K562 (cell line): ENCODE measurements around the gene PCBP3. TPM values are rescaled to one million over a fixed set of nuclear protein-coding genes. Genes with fewer than 3 reads are reported as not detected.

Source experiments
- ARID2 ChIP-seq: fragments of 450-650 bp; IDR thresholded peaks from 2 replicates; pipeline ENCODE4 v1.6.1; 2017; ENCODE audit warnings: antibody characterized with exemption, mild to moderate bottlenecking
- CBX1 ChIP-seq: sonication (generic); IDR thresholded peaks from 2 replicates; pipeline ENCODE4 v1.6.1; 2016; ENCODE audit warnings: antibody characterized with exemption, low read depth, mild to moderate bottlenecking
- ELF2 ChIP-seq: fragments of 250-450 bp; sonication (Bioruptor Pico); IDR thresholded peaks from 2 replicates; pipeline ENCODE4 v1.5.0; 2021; ENCODE audit warnings: mild to moderate bottlenecking
- FIP1L1 ChIP-seq: fragments of 200-400 bp; formaldehyde crosslinking; IDR thresholded peaks from 2 replicates; pipeline ENCODE4 v1.6.1; 2018; ENCODE audit warnings: mild to moderate bottlenecking, low read depth, low read length; ENCODE audit not compliant: poor library complexity, severe bottlenecking
- U2AF1 ChIP-seq: fragments of 200-400 bp; formaldehyde crosslinking; optimal IDR thresholded peaks from 2 replicates; pipeline ENCODE3; 2017; ENCODE audit warnings: mild to moderate bottlenecking, low read depth, low read length, moderate library complexity
- ZEB2 ChIP-seq: fragments of 450-650 bp; IDR thresholded peaks from 2 replicates; pipeline ENCODE4 v1.6.1; 2016
- ZFP30 ChIP-seq: fragments of 250-450 bp; sonication (Bioruptor Pico); IDR thresholded peaks from 2 replicates; pipeline ENCODE4 v1.8.0; 2022; ENCODE audit warnings: moderate library complexity, mild to moderate bottlenecking, inconsistent platforms, borderline replicate concordance
- polyA plus RNA-seq, 8 experiments: library from polyadenylated mRNA; depleted of rRNA in 4 of 8; stranded (reverse) in 5 of 8; unstranded in 3 of 8; fragments of >200 nt; fragmentation: Nextera tagmentation in 2 of 8; fragmentation: Illumina TruSeq in 1 of 8; extraction: Ambion mirVana in 2 of 8; extraction: Trizol in 1 of 8; gene quantifications; 2 replicates each; pipeline versions ENCODE4 v1.2.1 to v1.2.3, GENCODE V29; 2011 to 2014; ENCODE audit warnings: inconsistent platforms in 1 of 8, missing spikeins in 1 of 8
- total RNA-seq, 7 experiments: library from RNA; depleted of rRNA in 6 of 7; stranded (reverse); fragments of >200 nt in 6 of 7; fragmentation: Illumina TruSeq in 2 of 7; extraction: Trizol in 2 of 7; gene quantifications; 2 replicates each; pipeline versions ENCODE4 v1.2.1 to v1.2.3, GENCODE V29; 2011 to 2021; ENCODE audit warnings: low replicate concordance in 1 of 7
- TF ChIP-seq, protein P1 (sequence below), 2 experiments: IDR thresholded peaks; 2 replicates each; pipeline ENCODE4 v1.6.1; 2011; ENCODE audit warnings: borderline replicate concordance in 1 of 2, control low read depth in 1 of 2, low read depth in 1 of 2, low read length in 1 of 2, mild to moderate bottlenecking in 1 of 2, mixed read lengths in 1 of 2, moderate library complexity in 1 of 2; ENCODE audit not compliant: insufficient read depth in 1 of 2, insufficient read length in 1 of 2, poor library complexity in 1 of 2, severe bottlenecking in 1 of 2; ENCODE audit errors: extremely low read depth in 1 of 2
- TF ChIP-seq, protein P2 (sequence below), 2 experiments: fragments of 450-650 bp in 1 of 2; sonication (generic) in 1 of 2; formaldehyde crosslinking in 1 of 2; IDR thresholded peaks in 1 of 2; conservative IDR thresholded peaks in 1 of 2; 2 replicates each; pipeline versions ENCODE4 v1.6.1 to v1.8.1; 2016 to 2023; ENCODE audit warnings: mild to moderate bottlenecking in 2 of 2, moderate library complexity in 2 of 2, inconsistent platforms in 1 of 2, missing genetic modification reagents in 1 of 2
- TF ChIP-seq, protein P3 (sequence below): fragments of 450-650 bp; IDR thresholded peaks from 2 replicates; pipeline ENCODE4 v1.6.1; 2017; ENCODE audit warnings: mild to moderate bottlenecking, moderate library complexity
- TF ChIP-seq, protein P4 (sequence below): fragments of 450-650 bp; IDR thresholded peaks from 2 replicates; pipeline ENCODE4 v1.6.1; 2016; ENCODE audit warnings: low read depth
- TF ChIP-seq, protein P5 (sequence below): sonication (generic); formaldehyde crosslinking; IDR thresholded peaks from 2 replicates; pipeline ENCODE4 v1.8.0; 2022; ENCODE audit warnings: missing genetic modification reagents, mild to moderate bottlenecking, borderline replicate concordance

Gene PCBP3
- total and polyA plus RNA-seq, 9 of the 15 experiments (the other 6 are each of a cell fraction or from before 2014, with no cell fraction given), result 0.18 TPM; not detected in 8

DNA sequence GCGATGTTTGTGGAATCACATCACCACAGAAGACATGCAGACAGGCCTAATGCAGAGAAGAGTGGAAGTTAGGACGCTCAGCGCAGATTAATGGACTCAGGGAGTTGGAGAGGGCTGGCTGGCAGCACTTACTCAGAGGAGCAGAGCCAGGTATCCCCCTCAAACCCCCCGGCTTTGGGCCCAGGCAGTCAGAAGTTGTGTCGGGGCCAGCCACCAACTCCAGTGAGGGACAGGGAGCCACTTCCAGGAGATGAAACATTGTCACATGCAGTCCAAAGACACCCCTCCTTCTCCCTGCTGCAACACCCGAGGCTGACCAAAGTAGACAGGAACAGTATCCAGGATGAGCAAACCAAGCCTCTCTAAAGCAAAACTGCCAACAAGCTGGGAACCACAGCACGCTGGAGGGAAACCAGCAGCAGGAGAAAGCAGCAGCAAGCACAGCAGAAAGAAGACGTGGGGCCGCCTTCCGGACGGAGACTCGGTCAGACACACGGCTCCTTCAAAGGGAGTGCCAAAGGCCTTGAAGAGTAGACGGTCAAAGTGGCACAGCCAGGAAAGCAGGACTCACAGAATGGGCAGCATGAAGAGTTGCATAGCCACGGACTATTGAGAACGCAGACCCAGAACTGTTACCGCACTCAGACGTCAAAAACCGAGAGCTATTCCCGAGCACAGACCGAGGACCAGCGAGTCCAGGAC lies 149.3 kb downstream of the PCBP3 start (continued):
- TF ChIP-seq U2AF1 (no peak), ARID2 (no peak), ELF2 (no peak), ZEB2 (no peak), FIP1L1 (no peak), ZFP30 (CRISPR knock-in tag) (no peak), CBX1 (no peak)
- TF ChIP-seq, protein P1, sequence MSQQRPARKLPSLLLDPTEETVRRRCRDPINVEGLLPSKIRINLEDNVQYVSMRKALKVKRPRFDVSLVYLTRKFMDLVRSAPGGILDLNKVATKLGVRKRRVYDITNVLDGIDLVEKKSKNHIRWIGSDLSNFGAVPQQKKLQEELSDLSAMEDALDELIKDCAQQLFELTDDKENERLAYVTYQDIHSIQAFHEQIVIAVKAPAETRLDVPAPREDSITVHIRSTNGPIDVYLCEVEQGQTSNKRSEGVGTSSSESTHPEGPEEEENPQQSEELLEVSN (IDR thresholded peaks at IDR 0.05; ENCODE audit: borderline replicate concordance in 1 of 2, extremely low read depth in 1 of 2, insufficient read depth in 1 of 2, insufficient read length in 1 of 2, low read depth in 1 of 2, low read length in 1 of 2, poor library complexity in 1 of 2, severe bottlenecking in 1 of 2), result no peak
- TF ChIP-seq, protein P2, sequence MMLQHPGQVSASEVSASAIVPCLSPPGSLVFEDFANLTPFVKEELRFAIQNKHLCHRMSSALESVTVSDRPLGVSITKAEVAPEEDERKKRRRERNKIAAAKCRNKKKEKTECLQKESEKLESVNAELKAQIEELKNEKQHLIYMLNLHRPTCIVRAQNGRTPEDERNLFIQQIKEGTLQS (IDR thresholded peaks at IDR 0.05), result no peak
- TF ChIP-seq, protein P2 (CRISPR knock-in tag; conservative IDR thresholded peaks at IDR 0.05), result no peak
- TF ChIP-seq, protein P3, sequence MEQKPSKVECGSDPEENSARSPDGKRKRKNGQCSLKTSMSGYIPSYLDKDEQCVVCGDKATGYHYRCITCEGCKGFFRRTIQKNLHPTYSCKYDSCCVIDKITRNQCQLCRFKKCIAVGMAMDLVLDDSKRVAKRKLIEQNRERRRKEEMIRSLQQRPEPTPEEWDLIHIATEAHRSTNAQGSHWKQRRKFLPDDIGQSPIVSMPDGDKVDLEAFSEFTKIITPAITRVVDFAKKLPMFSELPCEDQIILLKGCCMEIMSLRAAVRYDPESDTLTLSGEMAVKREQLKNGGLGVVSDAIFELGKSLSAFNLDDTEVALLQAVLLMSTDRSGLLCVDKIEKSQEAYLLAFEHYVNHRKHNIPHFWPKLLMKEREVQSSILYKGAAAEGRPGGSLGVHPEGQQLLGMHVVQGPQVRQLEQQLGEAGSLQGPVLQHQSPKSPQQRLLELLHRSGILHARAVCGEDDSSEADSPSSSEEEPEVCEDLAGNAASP, result no peak
- TF ChIP-seq, protein P4, sequence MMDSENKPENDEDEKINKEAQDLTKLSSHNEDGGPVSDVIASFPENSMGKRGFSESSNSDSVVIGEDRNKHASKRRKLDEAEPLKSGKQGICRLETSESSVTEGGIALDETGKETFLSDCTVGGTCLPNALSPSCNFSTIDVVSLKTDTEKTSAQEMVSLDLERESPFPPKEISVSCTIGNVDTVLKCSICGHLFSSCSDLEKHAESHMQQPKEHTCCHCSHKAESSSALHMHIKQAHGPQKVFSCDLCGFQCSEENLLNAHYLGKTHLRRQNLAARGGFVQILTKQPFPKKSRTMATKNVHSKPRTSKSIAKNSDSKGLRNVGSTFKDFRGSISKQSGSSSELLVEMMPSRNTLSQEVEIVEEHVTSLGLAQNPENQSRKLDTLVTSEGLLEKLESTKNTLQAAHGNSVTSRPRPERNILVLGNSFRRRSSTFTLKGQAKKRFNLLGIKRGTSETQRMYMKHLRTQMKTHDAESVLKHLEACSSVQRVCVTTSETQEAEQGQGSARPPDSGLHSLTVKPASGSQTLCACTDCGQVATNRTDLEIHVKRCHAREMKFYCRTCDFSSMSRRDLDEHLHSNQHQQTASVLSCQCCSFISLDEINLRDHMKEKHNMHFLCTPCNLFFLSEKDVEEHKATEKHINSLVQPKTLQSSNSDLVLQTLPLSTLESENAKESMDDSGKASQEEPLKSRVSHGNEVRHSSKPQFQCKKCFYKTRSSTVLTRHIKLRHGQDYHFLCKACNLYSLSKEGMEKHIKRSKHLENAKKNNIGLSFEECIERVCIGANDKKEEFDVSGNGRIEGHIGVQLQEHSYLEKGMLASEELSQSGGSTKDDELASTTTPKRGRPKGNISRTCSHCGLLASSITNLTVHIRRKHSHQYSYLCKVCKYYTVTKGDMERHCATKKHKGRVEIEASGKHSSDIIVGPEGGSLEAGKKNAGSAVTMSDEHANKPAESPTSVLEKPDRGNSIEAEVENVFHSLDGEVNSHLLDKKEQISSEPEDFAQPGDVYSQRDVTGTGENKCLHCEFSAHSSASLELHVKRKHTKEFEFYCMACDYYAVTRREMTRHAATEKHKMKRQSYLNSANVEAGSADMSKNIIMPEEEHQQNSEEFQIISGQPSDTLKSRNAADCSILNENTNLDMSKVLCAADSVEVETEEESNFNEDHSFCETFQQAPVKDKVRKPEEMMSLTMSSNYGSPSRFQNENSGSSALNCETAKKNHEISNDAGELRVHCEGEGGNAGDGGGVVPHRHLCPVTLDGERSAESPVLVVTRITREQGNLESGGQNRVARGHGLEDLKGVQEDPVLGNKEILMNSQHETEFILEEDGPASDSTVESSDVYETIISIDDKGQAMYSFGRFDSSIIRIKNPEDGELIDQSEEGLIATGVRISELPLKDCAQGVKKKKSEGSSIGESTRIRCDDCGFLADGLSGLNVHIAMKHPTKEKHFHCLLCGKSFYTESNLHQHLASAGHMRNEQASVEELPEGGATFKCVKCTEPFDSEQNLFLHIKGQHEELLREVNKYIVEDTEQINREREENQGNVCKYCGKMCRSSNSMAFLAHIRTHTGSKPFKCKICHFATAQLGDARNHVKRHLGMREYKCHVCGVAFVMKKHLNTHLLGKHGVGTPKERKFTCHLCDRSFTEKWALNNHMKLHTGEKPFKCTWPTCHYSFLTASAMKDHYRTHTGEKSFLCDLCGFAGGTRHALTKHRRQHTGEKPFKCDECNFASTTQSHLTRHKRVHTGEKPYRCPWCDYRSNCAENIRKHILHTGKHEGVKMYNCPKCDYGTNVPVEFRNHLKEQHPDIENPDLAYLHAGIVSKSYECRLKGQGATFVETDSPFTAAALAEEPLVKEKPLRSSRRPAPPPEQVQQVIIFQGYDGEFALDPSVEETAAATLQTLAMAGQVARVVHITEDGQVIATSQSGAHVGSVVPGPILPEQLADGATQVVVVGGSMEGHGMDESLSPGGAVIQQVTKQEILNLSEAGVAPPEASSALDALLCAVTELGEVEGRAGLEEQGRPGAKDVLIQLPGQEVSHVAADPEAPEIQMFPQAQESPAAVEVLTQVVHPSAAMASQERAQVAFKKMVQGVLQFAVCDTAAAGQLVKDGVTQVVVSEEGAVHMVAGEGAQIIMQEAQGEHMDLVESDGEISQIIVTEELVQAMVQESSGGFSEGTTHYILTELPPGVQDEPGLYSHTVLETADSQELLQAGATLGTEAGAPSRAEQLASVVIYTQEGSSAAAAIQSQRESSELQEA, result no peak
- TF ChIP-seq, protein P5, sequence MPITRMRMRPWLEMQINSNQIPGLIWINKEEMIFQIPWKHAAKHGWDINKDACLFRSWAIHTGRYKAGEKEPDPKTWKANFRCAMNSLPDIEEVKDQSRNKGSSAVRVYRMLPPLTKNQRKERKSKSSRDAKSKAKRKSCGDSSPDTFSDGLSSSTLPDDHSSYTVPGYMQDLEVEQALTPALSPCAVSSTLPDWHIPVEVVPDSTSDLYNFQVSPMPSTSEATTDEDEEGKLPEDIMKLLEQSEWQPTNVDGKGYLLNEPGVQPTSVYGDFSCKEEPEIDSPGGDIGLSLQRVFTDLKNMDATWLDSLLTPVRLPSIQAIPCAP (CRISPR knock-in tag), result no peak
